Parathyroid adenoma (tissue), 2 donors: ENCODE results near the gene SPATA33.
"Not testable (repeated sequence)": the region's sequence is repeated elsewhere in the genome, so short reads cannot be mapped to it uniquely, and the experiment has no call there.

ENCODE experiments used
- H2AFZ ChIP-seq: fragments of 300-600 bp; sonication (generic); one replicate; pipeline ENCODE4 v1.7.0; 2017; ENCODE audit warnings: antibody characterized with exemption, mild to moderate bottlenecking
- H3K27ac ChIP-seq: fragments of 300-600 bp; sonication (generic); one replicate; pipeline ENCODE4 v1.7.0; 2017
- H3K27me3 ChIP-seq: fragments of 300-600 bp; sonication (generic); one replicate; pipeline ENCODE4 v1.7.0; 2017; ENCODE audit warnings: low read length; ENCODE audit not compliant: control insufficient read depth, insufficient read depth
- H3K36me3 ChIP-seq: fragments of 300-600 bp; sonication (generic); one replicate; pipeline ENCODE4 v1.7.0; 2017; ENCODE audit warnings: low read length; ENCODE audit not compliant: control insufficient read depth, insufficient read depth
- H3K4me1 ChIP-seq: fragments of 300-600 bp; sonication (generic); one replicate; pipeline ENCODE4 v1.7.0; 2017; ENCODE audit warnings: control low read depth
- H3K4me2 ChIP-seq: fragments of 300-600 bp; sonication (generic); one replicate; pipeline ENCODE4 v1.7.0; 2017; ENCODE audit warnings: low read length
- H3K4me3 ChIP-seq: fragments of 300-600 bp; sonication (generic); one replicate; pipeline ENCODE4 v1.7.0; 2017; ENCODE audit warnings: low read depth, low read length
- H3K79me2 ChIP-seq: fragments of 300-600 bp; sonication (generic); one replicate; pipeline ENCODE4 v1.7.0; 2017; ENCODE audit warnings: control low read depth
- H3K9ac ChIP-seq: fragments of 300-600 bp; sonication (generic); one replicate; pipeline ENCODE4 v1.7.0; 2017; ENCODE audit warnings: mild to moderate bottlenecking
- H3K9me3 ChIP-seq: fragments of 300-600 bp; sonication (generic); one replicate; pipeline ENCODE4 v1.7.0; 2017; ENCODE audit warnings: low read length; ENCODE audit not compliant: control insufficient read depth
- CTCF ChIP-seq: fragments of 300-600 bp; sonication (generic); IDR thresholded peaks from one replicate; pipeline ENCODE4 v1.7.0; 2017; ENCODE audit warnings: antibody characterized with exemption, mild to moderate bottlenecking
- donor health status: primary hyperparathyroidism.

The SPATA33 gene

DNA sequence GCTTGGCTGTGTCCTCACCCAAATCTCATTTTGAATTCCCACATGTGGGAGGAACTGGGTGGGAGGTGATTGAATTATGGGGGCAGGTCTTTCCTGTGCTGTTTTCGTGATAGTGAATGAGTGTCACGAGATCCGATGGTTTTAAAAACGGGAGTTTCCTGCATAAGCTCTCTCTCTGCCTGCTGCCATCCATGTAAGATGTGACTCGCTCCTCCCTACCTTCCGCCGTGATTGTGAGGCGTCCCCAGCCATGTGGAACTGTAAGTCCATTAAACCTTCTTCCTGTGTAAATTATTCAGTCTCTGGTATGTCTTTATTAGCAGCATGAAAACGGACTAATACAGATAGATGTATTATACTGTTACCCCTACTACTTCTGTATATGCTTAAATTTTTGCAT is 3.6 kb downstream of the SPATA33 start:
- Histone ChIP-seq H3K9ac (no peak overlapping the region), H3K9me3 (no peaks in the 10 kb centered on the region), H3K79me2 (peaks cover 8% of the 10 kb centered on the region)

GRCh38 chr16:89664238-89664637 is 6.6 kb downstream of the SPATA33 start:
- H3K9me3 ChIP-seq, H3K27me3 ChIP-seq, H3K27ac ChIP-seq, H3K9ac ChIP-seq, H2AFZ ChIP-seq, H3K4me2 ChIP-seq, H3K36me3 ChIP-seq, H3K79me2 ChIP-seq, H3K4me3 ChIP-seq, H3K4me1 ChIP-seq: not testable (repeated sequence)

More for the DNA sequence above, 3.6 kb downstream of the SPATA33 start:
- Histone ChIP-seq H2AFZ (no peak overlapping the region), H3K4me3 (no peak overlapping the region), H3K4me1 (peaks cover 6% of the 10 kb centered on the region), H3K27me3 (no peaks in the 10 kb centered on the region), H3K4me2 (no peak overlapping the region), H3K27ac (no peak overlapping the region), H3K36me3 (no peaks in the 10 kb centered on the region)
- TF ChIP-seq CTCF: no peak

GRCh38 chr16:89667000-89667399 is 9.4 kb downstream of the SPATA33 start:
- not testable (repeated sequence) for H3K79me2 ChIP-seq
- TF ChIP-seq CTCF: peak; percentile 11

DNA sequence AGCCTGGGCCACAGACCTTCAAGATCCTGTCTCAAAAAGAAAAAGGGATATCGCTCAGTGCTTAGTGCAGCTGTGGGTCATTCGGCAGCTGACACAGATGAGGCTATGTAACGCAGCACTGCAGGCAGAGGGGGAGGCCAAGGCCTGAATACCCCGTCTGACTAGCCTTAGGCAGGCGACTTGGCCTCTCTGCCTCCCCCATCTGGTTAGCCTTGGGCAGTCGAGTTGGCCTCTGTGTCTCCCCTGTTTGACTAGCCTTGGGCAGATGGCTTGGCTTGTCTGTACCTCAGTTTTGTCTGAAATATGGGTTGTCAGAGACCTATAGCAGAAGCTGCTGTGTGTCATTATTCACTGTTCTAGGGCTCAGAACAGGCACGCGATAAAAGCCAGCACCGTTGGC is 10.0 kb downstream of the SPATA33 start:
- no peak for TF ChIP-seq CTCF

More at GRCh38 chr16:89667000-89667399, 9.4 kb downstream of the SPATA33 start:
- not testable (repeated sequence) for H3K9ac ChIP-seq, H3K9me3 ChIP-seq, H3K36me3 ChIP-seq, H3K27me3 ChIP-seq, H2AFZ ChIP-seq, H3K4me1 ChIP-seq, H3K4me2 ChIP-seq, H3K27ac ChIP-seq, H3K4me3 ChIP-seq

GRCh38 chr16:89668790-89669158 is 11.1 kb downstream of the SPATA33 start:
- no peaks in the 10 kb centered on the region for H3K79me2 ChIP-seq
- H3K9me3 ChIP-seq: no peaks in the 10 kb centered on the region
- H3K4me2 ChIP-seq: no peak overlapping the region
- H2AFZ ChIP-seq: no peak overlapping the region
- no peak for TF ChIP-seq CTCF
- H3K4me1 ChIP-seq: no peaks in the 10 kb centered on the region
- H3K4me3 ChIP-seq: no peak overlapping the region
- no peaks in the 10 kb centered on the region for H3K27me3 ChIP-seq
- no peak overlapping the region for H3K9ac ChIP-seq
- H3K27ac ChIP-seq: no peak overlapping the region
- no peaks in the 10 kb centered on the region for H3K36me3 ChIP-seq

More for the DNA sequence above, 10.0 kb downstream of the SPATA33 start:
- Histone ChIP-seq H3K27me3 (no peaks in the 10 kb centered on the region), H3K36me3 (no peaks in the 10 kb centered on the region), H3K79me2 (no peaks in the 10 kb centered on the region), H3K4me3 (no peak overlapping the region), H3K4me2 (no peak overlapping the region), H3K9ac (no peak overlapping the region), H3K9me3 (no peaks in the 10 kb centered on the region), H2AFZ (no peak overlapping the region), H3K4me1 (no peaks in the 10 kb centered on the region), H3K27ac (no peak overlapping the region)
